Stimulated activated CD8-positive, alpha-beta memory T cell treated with anti-CD3 and anti-CD28 coated beads, Interleukin-12 subunit alpha, Interleukin-12 subunit beta, amount 100 ng/mL, for 24 hours (primary cell): Measurements from ENCODE around the gene ADCY3.

Source experiments
- DNase-seq: peaks from one replicate; pipeline ENCODE4 v3.0.0-alpha.2; 2020; ENCODE audit errors: extremely low read depth

ADCY3 gene

DNA sequence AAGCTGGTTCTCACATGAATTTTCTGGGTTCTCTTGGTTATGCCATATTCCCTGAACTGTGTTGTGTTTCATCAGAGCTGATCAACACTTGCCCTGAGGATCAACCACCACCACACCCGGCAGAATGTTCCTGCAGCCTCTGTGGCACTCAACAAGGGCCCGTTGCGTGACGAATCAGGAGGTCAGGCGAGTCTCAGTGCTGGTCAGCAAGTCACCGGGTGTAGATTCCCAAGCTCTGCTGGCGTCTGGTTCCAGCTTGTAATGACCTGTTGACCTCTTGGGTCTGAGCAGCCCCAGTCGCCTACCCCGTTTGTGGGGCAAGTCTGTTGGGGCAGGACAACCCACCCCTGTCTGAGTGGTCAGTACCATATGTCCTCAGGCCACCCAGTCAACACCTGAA is 46.0 kb downstream of the ADCY3 start:
- no peak for DNase-seq

DNA sequence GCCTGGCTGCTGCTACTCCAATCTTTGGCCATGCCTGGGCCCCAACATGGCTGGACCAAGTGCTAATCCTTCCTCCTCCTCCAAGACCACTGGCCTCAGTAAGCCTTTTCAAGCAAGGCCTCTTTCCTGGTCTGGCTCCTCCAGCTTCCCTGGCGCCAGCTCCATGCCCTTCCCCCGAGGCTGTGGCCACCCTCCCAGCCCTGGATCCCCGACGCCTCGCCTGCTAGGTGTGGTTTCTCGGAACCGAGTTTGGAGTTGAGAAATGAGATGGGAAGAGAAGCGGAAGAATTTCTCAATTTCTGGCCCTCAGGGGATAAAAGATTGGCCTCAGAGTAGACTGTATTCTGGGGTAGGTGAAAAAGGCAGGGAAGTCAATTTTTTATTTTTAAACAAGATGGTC is 46.4 kb downstream of the ADCY3 start:
- DNase-seq, result no peak

DNA sequence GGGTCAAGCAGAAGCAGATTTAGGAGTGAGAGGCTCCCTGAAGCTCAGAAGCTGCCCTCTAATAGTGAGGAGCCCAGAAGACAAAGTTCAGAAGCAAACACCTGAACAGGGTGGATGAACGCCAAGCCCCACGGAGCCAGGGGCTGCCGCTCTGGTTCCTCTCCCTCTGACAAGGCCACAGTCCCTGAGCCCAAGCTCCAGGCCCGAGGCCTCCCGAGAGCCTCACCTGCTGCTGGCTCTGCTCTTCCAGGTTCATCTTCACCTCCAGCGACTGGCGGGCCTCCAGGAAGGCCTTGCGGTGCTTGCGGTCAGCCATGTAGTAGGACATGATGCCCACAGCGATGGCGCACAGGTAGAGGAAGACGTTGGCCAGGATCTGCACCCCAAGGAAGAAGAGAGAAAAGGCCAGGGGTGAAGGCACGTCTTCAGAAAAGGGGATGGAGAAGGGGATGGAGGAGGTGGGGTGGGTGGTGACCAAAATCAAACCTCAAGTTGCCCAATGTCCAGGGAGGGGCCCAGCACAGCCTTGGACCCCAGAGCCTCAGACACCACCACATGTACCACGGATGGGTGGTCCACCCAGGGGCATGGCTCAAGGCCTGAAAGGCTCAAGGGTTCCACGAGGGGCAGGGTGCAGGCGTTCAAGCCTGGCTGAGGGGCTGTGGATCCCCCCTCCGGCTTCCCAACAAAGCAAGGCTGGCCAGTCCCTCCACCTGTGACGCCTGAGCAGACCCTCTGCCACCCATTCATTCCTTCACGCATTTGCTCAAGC is 47.5 kb downstream of the ADCY3 start:
- no peak for DNase-seq

DNA sequence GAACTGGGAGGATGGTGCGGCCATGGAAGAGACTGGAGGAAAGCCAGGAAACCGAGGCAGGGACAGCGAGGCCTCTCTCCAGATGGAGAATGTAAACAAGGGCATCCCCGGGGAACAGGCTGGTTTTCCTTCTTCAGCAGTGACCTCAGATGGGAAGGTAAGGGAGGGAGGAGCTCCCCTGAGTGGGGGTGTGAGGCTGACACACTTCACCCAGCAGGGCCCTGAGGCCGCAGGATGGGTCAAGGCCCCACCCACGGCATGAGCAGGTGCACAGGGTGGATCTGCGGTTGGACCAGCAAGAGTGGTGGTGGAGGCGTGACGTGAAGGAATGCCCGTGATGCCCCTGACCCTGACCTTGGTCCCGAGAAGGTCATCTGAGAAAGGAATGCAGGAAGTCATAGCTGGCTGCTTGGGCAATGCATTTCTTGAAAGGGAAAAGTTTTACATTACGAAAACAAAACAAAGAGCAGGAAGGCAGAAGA is 48.1 kb downstream of the ADCY3 start:
- no peak for DNase-seq

GRCh38 chr2:24870891-24871705 is 48.9 kb downstream of the ADCY3 start:
- DNase-seq, result no peak

DNA sequence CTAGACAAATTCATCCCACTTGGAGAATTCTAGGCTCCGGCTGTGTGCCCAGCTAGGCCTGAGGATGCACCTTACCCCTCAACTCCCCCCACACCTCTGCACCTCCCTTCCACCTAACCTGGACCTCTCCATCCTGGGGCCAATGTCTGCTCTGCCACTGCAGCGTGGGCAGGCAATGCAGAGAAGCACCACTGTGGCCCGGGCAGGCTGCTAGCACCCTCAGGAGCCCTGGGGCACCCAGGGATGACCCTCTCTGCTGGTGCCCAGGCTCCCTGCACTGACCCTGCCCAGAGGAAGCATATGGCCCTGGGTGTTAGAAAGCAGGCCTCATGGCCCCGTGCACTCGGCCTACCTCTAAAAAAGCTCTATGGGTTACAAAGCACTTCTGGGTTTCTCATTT is 49.6 kb downstream of the ADCY3 start:
- DNase-seq, result no peak

DNA sequence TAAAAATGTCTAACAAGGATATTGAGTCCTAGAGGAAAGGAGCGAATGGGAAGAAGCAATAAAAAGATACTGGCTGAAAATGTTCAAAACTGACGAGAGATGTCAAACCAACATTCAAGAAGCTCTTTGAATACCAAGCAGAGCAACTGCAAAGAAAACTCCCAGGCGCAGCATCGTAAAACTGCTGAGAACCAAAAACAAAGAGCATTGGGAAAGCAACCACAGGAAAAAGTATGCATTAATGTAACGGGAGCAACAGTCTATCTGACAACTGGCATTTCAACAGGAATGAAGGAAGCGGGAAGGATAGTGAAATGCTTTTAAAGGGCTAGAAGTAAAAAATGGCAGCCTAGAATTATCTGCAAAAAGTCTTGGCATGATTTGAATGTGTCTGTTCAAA is 53.1 kb downstream of the ADCY3 start:
- DNase-seq, result no peak

GRCh38 chr2:24863641-24864040 is 56.4 kb downstream of the ADCY3 start:
- no peak for DNase-seq

- DNase-seq, result no peak
Measured at GRCh38 chr2:24861500-24861899, 58.5 kb downstream of the ADCY3 start.

- no peak for DNase-seq
Measured at GRCh38 chr2:24860631-24861030, 59.4 kb downstream of the ADCY3 start.

GRCh38 chr2:24859968-24860600 is 60.0 kb downstream of the ADCY3 start:
- no peak for DNase-seq

DNA sequence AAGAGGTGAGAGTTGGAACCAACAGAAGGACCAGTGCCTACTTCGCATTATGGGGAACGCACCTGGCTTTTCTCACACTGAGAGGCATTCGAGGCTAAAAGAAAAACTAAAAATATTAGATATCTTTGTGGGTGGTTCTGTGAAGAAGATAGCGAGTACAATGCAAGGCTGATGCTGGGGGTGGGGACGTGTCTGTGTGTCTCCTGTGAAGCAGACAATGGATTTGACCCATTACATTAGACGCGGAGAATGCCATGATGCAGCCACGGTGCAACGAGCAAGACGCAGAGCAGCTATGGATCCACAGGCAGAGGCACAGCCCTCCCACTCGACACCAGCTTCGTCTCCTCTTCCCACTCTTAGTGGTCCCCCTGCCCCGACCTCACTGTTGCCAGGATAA is 61.0 kb downstream of the ADCY3 start:
- no peak for DNase-seq

DNA sequence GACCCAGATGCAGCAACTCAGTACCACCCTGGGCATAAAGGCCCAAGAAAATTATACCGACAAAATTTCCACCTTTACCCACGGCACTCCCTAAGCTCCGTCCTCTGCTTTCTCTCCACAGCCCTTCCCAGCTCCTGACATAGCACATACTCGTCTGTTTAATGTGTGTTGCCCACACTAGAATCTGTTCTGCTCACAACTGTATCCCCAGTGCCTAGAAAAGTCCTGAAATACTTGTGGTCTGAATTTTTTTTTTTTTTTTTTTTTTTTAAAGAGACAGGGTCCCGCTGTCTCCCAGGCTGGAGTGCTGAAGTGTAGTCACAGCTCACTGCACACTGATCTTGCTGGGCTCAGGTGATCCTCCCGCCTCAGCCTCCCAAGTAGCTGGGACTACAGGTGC is 62.3 kb downstream of the ADCY3 start:
- no peak for DNase-seq

DNA sequence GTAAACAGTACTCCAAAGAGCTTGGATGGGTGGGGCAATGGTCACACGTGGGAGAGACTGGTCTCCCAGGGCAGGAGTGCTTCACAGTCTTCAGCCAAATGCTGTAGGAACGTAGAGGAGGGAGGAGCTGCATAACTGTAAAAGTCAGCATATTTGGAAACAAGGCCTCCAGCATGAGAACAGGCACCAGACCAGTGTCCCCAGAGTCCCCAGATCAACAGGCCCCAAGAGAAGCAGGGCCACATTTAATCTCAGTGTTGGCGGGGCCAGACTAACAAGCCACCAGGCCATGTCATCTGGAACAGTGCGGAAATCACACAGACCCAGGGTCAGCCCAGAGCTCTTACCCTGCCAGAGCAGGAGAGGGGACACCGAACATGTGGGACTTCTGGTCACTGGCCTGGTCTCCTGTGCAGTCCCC is 63.2 kb downstream of the ADCY3 start:
- no peak for DNase-seq

DNA sequence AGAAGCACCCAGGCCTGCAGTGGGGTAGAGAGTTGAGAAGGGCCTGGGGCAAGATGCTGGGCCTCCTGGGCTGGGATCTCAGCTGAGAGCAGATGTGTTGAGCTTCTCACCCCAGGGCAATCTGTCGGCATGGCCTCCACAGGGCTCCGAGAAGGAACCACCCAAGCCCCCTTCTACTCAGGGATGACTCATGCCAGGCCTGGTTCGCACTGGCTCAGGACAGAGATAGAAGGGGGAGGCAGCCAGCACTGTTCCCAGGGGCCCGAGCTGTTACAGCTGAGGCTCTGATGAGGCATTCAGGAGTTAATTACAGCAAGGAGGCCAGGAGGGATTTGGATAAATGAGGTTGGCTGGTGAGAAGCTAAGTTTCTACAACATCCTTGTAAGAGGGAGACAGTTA is 64.3 kb downstream of the ADCY3 start:
- DNase-seq, result no peak

GRCh38 chr2:24855022-24855622 is 64.9 kb downstream of the ADCY3 start:
- no peak for DNase-seq

- DNase-seq, result no peak
Measured at GRCh38 chr2:24853996-24854395, 66.0 kb downstream of the ADCY3 start.

- no peak for DNase-seq
Measured at GRCh38 chr2:24853046-24853445, 67.0 kb downstream of the ADCY3 start.

DNA sequence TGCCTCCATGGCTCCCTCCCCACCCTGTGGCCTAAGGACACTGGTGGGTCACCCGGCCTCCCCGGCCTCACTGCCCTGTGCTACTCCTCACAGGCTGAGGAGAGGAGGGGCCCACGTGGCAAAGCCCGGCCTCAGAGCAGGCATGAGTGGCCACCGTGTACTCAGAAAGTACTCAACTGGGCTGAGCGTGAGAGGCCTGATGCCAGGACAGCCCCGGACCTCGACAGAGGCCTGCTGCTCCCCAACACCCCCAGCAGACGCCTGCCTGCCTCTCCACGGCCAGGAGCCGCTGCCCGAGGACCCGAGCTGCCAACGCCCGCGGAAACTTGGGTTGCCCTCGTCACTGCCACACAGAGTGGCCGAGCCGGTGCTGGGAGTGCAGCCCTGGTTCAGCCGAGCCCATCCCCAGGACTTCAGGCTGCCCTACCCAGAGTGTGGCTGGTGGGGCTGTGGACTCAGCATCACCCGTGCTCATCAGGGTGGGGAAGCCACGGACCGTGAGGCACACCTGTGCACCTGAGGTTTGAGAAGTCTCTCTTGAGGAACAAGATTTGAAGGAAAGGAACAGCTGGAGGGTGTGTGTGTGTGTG is 67.5 kb downstream of the ADCY3 start:
- DNase-seq, result no peak

DNA sequence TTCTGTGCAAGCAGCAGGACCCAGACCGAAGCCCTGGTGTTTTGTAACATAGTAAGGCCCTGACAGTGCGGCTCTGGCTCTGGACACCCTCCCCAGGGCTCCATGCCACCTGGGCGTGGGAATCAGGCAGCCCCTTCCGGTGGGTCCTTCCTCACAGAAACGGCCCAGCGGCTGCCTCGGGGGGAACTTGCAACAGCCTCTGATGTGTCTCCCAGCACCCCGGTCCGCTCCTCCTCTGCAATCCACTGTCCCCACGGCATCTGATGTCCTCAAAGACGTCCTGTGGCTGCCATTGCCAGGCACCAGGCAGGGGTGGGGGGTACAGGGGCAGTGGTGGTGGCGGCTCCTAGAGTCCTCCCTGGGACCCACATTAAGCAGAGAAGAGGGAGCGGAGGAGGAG is 68.0 kb downstream of the ADCY3 start:
- DNase-seq, result no peak

GRCh38 chr2:24850944-24851343 is 69.1 kb downstream of the ADCY3 start:
- DNase-seq, result no peak

GRCh38 chr2:24845691-24846090 is 74.3 kb downstream of the ADCY3 start:
- no peak for DNase-seq
